ENCODE data around the gene AP1M1.
"Not testable (repeated sequence)": the region's sequence is repeated elsewhere in the genome, so short reads cannot be mapped to it uniquely, and the experiment has no call there.

AP1M1 gene

DNA sequence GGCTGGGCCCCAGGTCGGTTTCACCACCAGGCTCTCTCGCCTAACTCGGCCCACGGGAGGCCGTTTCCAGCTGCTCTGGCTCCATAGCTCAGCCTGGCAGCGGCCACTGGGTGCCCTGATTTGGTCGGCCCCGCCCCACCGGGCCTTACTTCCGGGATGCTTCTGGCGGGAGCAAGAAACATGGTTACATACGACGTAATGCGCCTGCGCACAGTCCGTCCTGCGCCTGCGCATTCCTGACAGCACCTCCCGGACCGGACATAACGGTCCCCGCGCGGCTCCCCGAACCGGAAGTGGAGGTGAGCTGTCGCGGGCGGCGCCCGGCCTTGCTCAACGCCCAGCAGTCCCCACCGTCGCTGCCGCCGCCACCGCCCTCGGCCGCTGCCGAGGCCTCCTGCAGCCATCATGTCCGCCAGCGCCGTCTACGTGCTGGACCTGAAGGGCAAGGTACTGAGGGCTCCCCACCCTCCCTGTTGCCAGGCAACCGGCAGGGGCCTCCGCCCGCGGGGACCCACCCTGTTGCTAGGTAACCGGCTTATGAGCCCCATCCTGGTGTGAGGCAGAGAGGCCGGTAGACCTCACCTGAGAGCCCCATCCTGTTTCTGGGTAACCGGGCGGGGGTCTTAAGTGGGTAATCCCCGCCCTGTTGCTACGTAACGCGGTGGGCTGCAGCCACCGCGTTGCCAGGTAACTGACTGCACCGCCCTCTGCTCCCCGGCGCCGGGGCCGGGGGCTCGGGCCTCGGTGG, at the start of gene AP1M1:
Gene AP1M1 (plus strand): TSS at position 290 of the 748 bp plus-strand sequence. CDS start 116 bp downstream, at position 406.
- DNase-seq (ENCODE audit: low read depth in 2 of 2): peak; percentile 89 to 90

DNA sequence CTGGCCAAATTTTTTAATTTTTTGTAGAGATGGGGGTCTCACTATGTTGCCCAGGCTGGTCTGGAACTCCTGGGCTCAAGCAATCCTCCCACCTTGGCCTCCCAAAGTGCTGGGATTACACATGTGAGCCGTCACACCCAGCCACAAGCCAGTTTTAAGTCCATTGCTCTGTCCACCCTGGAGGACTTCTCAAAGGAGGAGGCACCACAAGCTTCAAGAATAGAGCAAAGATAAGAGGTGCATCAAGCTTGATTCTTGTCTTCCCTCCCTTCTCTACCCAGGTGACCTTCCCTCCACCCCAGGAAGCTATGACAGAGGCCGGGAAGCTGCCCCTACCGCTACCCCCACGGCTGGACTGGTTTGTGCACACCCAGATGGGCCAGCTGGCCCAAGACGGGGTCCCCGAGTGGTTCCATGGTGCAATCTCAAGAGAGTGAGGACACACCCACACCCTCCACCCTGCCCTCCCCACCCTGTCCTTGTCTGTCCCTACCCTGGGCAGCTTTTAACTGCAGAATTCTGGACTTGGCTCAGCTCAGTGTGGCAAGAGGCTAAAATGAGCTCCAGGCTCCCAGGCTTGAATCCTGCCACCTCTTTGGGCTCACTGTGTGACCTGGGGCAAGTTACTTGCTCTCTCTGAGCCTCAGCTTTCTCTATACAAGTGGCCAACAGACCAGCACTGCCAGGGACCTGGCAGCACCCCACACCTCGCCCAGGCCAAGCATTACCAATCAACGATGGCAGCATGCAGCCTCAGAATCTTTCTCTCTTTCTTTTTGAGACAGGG, 49.1 kb upstream of the AP1M1 start:
- no peak for DNase-seq (ENCODE audit: low read depth in 2 of 2)

DNA sequence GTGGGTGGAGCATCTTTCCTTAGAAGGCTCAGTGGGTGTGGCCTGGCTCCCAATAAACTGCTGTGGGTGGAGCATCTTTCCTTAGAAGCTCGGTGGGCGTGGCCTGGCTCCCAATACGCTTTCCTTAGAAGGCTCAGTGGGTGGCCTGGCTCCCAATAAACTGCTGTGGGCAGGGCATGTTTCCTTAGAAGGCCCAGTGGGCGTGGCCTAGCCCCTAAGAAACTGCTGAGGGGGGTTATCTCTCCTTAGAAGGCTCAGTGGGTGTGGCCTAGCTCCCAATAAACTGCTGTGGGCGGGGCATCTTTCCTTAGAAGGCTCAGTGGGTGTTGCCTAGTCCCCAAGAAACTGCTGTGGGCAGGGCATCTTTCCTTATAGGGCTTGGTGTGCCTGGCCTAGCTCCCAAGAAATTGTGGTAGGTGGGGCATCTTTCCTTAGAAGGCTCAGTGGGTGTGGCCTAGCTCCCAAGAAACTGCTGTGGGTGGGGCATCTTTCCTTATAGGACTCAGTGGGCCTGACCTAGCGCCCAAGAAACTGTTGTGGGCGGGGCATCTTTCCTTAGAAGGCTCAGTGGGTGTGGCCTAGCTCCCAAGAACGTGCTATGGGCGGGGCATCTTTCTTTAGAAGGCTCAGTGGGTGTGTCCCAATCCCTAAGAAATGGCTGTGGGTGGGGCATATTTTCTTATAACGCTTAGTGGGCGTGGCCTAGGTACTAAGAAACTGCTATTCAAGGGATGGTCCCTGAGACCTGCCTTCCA, 44.0 kb upstream of the AP1M1 start:
- no peak for DNase-seq (ENCODE audit: low read depth in 2 of 2)

DNA sequence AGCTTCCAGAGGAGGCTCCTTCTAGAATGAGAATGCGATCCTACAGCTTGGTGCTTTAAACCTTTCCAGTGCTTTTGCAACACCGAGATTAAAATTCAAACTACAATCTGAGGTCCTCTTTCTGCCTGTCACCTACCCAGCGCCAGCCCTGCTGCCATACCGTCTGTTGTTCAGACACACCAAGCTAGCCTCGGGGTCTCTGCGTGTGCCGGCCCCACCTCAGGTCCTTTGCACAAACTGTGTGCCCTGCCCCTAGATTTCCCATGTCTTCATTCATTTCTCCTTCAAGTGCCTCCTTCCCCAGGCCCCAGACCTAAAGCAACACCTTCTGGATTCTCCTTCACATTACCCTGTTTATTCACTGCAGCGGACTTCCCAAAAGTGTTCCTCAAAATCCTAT, 43.2 kb upstream of the AP1M1 start:
- DNase-seq (ENCODE audit: low read depth in 2 of 2): no peak

DNA sequence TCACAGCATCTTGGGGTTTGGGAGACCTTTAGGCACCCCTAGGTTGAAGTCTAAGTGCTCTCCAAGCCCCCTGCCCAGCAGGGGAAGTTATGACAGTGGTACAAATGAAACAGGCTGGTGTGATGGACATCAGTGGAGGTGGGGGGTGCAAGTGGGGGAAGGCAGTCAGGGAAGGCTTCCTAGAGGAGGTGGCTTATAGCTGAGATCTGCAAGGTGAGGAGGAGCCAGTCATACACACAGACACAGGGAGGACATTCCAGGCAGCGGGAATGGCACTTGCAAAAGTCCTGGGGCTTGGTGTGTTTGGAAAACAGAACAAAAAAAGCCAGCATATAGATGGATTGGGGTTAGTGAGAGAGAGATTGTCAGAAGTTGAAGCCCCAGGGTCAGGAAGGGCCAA, 42.6 kb upstream of the AP1M1 start:
- DNase-seq (ENCODE audit: low read depth in 2 of 2): no peak

DNA sequence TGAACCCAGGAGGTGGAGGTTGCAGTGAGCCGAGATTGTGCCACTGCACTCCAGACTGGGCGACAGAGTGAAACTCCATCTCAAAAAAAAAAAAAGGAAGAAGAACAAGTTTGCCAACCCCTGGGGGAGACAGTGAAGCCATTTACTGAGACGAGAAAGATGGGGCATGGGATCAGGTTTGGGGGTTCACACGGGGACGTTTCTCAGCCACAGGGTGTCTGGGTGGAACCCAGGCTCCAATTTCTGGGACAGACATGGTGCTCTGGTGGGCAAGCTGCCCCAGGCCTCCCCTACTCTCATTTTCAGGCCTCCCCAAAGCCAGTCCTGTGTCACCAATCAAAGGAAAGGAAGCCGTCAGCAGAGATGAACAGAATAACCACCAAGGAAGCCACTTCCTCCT, 40.8 kb upstream of the AP1M1 start:
- no peak for DNase-seq (ENCODE audit: low read depth in 2 of 2)

DNA sequence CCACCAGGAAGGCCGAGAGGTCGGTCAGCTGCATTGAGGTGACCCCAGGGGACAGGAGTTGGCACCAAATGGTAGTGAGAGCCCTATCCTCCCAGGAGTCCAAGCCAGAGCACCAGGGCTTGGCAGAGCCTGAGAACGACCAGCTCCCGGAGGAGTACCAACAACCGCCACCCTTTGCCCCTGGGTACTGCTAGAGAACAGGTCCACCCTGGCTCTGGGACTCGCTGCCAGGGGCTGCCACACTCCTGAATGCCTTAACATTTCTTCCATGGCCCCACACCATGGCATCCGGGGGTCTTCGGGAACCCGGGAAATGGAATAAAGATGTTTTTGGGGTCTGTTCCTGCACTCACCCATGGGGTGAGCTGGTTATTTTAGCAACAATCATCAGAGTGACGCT, 40.1 kb upstream of the AP1M1 start:
- DNase-seq (ENCODE audit: low read depth in 2 of 2): no peak

DNA sequence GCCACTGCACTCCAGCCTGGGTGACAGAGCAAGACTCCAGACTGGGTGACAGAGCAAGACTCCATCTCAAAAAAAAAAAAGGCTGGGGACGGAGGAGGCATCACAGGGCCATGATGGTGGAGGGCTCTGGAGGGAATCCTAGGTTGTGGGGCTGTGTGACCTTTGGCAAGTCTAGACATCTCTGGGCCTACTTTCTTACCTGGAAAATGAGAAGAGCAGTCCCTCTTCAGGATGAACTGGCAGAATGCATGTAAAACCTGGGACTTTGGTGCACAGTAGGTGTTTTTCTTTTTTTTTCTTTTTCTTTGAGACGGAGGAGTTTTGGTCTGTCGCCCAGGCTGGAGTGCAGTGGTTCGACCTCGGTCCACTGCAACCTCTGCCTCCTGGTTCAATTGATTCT, 38.1 kb upstream of the AP1M1 start:
- DNase-seq (ENCODE audit: low read depth in 2 of 2): no peak

DNA sequence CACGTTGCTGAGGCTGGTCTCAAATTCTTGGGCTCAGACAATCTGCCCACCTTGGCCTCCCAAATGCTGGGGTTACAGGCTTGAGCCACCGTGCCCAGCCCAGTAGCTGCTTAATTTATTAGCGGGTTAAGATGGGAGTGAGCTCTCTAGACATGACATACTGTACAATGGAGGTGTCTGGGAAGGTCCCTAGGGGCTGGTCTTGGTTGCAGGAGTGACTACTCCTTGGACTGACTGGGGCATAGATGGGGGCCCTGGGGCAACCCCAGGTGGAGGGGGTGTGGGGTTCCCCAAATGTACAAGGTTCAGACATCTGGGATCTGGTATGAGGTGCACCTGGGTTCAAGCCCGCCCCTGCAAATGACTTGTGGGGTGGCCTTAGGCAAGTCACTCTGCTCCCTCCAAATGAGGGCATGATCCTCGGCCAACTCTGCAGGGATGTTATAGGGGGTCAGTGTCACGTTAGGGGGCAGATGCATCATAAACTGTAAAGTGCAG, 37.2 kb upstream of the AP1M1 start:
- DNase-seq (ENCODE audit: low read depth in 2 of 2): no peak

DNA sequence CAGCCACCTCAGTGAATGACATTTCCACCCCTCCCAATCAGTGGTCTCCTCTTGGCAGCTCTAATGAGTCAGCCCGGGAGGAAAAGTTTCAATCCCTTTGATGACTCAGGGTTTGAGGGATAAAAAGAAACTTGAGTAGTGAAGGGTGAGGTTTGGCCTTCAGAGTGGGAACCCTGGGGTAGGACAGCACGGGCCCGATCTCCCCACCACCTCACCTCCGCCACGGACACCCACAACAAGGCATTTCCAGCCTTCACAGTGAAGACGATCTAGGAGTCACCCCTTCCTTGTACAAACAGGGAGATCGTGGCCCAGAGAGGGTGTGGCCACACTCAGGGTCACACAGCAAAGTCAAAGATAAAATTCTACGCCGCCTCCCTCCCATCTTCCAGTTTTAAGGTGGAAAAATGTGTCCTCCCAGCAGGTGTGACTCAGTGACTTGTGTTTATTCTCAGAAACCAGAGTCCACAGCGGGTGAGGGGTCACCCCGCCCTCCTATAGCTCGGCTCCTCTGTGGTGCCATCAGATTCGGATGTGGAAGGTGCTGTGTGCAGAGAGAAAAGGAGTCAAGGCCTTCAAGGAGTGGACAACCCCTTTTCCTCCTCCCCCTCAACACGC, 36.7 kb upstream of the AP1M1 start:
- no peak for DNase-seq (ENCODE audit: low read depth in 2 of 2)

DNA sequence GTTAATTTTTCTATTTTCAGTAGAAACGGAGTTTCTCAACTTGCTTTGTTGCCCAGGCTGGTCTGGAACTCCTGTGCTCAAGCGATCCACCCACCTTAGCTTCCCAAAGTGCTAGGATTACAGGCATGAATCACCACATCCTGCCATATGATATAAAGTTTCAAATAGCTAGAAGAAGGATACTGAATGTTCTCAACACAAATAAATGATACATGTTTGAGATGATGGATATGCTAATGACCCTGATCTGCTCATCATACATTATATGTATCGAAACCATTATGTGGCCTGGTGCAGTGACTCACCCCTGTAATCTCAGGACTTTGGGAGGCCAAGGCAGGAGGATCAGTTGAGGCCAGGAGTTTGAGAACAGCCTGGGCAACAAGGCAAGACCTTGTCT, 35.9 kb upstream of the AP1M1 start:
- DNase-seq (ENCODE audit: low read depth in 2 of 2): peak in 1 of 2 experiments; percentile 17

DNA sequence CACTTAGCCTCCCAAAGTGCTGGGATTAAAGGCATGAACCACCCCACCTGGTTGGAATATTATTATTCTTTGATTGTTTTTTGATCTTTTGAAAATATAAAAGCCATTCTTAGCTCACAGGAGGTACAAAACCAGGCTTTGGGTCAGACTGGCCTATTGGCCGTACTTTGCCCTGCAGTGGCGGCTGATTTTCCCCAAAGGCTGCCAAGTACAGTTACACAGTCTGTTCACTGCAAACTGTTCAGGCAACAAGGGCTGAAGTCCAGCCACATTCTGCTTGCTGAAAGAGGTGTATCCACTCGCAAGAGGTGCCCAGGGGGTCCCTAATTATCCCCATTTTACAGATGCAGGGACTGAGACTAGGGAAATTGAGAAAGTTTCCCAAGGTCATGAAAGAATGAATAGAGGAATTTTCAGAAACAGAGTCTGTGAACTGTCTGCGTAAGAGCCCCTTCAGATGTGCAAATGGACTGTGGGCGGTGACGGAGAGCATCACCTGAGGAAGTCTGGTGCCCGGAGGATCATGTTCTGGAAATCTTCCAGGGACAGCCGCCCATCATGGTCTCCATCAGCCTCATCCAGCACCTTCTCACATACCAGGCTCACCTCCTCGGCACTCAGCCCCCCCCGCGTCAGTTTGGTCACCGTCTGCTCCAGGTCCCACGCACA, 33.4 kb upstream of the AP1M1 start:
- DNase-seq (ENCODE audit: low read depth in 2 of 2): no peak

DNA sequence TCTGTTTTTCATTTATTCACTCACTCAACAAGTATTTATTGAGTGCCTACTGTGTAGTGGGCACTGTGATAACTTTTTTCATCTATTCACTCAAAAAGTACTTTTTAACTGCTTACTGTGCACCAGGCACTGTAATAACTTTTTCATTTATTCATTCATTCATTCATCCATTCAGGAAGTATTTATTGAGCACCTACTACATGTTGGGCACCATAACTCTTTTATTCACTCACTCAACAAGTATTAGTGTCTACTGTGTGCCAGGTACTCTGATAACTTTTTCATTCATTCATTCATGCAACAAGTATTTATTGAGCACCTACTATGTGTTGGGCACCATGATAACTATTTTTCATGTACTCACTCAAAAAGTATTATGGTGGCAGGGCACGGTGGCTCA, 31.3 kb upstream of the AP1M1 start:
- no peak for DNase-seq (ENCODE audit: low read depth in 2 of 2)

DNA sequence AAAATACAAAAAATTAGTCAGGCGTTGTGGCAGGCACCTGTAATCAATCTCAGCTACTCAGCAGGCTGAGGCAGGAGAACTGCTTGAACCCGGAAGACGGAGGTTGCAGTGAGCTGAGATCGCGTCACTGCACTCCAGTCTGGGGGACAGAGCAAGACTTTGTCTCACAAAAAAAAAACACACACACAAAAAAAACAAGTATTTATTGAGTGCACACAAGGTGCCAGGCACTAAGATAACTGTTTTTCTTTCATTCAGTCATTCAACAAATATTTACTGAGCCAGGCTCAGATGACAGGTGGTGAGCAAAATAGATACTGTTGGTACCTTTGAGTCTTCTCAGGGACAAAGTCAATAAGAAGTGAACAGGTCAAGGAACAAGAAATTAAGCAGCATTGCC, 30.7 kb upstream of the AP1M1 start:
- no peak for DNase-seq (ENCODE audit: low read depth in 2 of 2)

DNA sequence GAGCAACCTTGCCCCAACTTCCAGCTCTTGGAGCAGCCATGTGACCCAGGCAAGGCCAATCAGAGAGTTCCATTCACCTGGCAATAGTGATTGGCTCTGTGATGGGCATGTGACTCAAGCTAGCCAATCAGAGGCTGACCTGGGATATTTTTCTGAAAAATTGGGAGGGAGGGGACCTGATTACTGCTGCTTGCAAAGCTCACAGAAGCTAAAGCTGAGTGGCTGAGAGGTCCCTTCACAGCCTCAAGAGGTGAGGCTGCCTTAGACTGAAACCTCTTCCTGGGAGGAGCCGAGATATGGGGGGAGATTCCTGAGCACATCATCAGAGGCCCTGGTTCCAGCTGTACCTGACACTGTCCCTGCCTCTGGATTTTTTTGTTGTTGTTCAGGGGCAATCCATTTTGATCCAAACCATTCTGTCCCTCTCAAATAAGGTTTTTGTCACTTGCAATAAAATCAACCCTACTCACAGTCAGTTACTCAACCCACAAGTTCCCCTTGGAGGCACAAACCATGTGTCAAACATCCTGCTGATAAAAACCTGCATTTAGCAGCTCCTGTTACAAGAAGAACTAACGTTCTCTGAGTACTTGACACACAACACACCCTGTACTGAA, 29.1 kb upstream of the AP1M1 start:
- DNase-seq (ENCODE audit: low read depth in 2 of 2): no peak

DNA sequence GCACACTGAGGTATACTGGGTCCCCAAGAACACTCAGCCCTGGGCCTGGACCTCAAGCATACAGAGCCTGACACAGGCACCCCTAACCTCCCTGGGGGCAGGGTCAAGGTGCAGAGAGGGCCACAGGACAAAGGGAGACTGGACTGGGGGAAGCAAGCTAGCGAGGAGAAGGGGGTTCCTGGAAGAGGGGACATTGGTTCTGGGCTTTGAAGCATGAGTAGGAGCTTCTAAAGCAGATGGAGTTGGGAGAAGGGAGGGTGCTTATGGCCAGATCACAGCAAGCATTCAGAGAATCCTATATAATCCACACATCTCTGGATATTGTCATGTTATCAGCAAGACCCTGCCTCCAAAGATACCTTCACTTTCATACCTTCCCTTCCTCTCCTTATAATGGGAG, 27.6 kb upstream of the AP1M1 start:
- DNase-seq (ENCODE audit: low read depth in 2 of 2): no peak

DNA sequence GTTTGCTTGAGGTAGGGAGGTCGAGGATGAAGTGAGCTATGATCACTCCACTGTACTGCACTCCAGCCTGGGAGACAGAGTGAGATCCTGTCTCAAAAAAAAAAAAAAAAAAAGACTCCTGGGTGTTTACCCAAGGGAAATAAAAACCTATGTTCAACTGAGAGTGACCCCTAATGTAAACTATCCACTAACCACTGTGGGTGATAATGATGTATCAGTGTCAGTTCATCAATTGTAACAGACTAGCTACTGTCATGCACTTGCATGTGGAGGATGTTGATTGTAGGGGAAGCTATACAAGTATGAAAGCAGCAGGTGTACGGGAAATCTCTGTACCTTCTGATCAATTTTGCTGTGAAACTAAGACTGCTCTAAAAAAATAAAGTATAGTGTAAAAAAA, 21.8 kb upstream of the AP1M1 start:
- DNase-seq (ENCODE audit: low read depth in 2 of 2): no peak

DNA sequence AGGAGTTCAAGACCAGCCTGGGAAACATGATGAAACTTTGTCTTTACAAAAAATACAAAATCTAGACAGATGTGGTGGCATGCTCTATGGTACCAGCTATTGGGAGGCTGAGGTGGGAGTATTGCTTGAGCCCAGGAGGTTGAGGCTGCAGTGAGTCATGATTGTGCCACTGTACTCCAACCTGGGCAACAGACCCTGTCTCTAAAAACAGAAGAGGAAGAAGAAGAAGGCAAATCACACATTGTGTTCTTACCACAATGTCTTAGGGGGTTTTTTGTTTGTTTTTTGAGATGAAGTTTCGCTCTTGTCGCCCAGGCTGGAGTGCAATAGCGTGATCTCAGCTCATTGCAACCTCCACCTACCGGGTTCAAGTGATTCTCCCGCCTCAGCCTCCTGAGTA, 18.8 kb upstream of the AP1M1 start:
- DNase-seq (ENCODE audit: low read depth in 2 of 2): not testable (repeated sequence)

DNA sequence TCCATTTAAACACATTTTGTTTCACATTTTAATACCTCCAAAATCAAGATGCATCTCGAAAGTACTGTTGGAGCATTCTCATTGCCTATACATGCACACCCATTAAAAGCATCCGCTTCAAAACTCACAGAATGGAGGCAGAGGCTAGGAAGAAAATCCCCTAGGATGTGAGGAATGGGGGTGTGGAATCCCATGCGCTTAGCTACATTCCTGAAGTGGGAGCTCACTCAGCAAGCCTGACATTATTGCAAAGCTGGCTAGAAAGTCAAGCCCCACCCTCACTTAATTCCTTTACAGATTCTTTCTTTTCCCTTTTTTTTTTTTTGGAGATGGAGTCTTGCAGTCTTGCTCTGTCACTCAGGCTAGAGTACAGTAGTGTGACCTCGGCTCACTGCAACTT, 17.1 kb upstream of the AP1M1 start:
- DNase-seq (ENCODE audit: low read depth in 2 of 2): peak; percentile 72 to 75

DNA sequence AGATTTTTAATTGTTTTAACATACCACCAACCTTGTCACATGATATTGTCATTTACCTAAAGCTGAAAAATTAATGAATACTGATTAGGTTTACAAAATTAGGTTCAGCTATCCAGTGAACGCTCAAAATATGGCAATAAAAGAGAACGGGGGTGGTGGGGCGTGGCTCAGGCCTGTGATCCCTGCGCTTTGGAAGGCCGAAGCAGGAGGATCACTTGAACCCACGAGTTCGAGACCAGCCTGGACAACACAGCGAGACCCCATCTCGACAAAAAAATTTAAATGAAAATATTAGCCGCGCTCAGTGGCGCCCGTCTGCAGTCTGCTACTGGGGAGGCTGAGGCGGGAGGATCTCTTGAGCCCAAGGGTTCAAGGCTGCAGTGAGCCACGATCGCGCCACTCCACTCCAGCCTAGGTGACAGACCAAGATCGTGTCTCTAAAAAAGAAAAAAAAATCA, 13.0 kb upstream of the AP1M1 start:
- no peak for DNase-seq (ENCODE audit: low read depth in 2 of 2)

All from fibroblast of skin of left biceps (primary cell).